GM06990 (cell line): ENCODE results near the gene ARHGAP22.

Experiments
- DNase-seq: peaks from one replicate; pipeline ENCODE4 v3.0.0-alpha.2; 2011; ENCODE audit not compliant: insufficient read length; ENCODE audit errors: extremely low read depth
- H3K27me3 ChIP-seq: replicated peaks from 2 replicates; pipeline ENCODE4 v1.6.0; 2011; ENCODE audit warnings: low read length; ENCODE audit not compliant: control insufficient read depth, insufficient read depth
- H3K36me3 ChIP-seq: 2 replicates; pipeline ENCODE4 v1.5.1; 2011; ENCODE audit warnings: low read length; ENCODE audit not compliant: control insufficient read depth, insufficient read depth
- H3K4me3 ChIP-seq: replicated peaks from 2 replicates; pipeline ENCODE4 v1.5.1; 2011; ENCODE audit warnings: low read depth, mild to moderate bottlenecking, control low read depth, low read length
- TF ChIP-seq, protein P1 (sequence below): IDR thresholded peaks from 2 replicates; pipeline ENCODE4 v1.5.1; 2011; ENCODE audit warnings: low read length, control low read depth, mild to moderate bottlenecking, inconsistent platforms; ENCODE audit not compliant: insufficient read depth, poor library complexity, severe bottlenecking

The ARHGAP22 gene

DNA sequence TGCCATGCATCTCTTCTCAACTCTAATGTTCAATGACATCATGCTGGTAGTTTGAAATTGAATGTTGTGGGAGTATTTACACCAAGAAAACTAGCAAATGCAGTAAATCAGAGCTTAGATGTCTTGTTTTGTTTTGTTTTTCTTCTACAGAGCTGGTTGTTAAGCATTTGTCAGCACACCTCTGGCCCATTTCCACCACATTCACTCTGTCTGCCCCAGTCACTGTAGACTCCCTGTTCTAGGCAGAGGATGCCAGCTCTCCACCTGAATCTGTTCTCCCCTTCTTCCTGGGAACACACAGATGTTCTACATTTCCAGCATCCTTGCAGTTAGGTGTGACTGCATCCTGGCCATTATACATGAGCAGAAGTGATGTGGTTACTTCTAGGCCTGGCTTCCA, 4.1 kb upstream of the ARHGAP22 start:
- DNase-seq: no peak
- H3K27me3 ChIP-seq: 0 out of 2 replicates have a peak, but pooled peaks cover 1% of the 10 kb centered on the region
- H3K4me3 ChIP-seq: no peak overlapping the region
- H3K36me3 ChIP-seq: no peaks in the 10 kb centered on the region
- TF ChIP-seq, protein P1, sequence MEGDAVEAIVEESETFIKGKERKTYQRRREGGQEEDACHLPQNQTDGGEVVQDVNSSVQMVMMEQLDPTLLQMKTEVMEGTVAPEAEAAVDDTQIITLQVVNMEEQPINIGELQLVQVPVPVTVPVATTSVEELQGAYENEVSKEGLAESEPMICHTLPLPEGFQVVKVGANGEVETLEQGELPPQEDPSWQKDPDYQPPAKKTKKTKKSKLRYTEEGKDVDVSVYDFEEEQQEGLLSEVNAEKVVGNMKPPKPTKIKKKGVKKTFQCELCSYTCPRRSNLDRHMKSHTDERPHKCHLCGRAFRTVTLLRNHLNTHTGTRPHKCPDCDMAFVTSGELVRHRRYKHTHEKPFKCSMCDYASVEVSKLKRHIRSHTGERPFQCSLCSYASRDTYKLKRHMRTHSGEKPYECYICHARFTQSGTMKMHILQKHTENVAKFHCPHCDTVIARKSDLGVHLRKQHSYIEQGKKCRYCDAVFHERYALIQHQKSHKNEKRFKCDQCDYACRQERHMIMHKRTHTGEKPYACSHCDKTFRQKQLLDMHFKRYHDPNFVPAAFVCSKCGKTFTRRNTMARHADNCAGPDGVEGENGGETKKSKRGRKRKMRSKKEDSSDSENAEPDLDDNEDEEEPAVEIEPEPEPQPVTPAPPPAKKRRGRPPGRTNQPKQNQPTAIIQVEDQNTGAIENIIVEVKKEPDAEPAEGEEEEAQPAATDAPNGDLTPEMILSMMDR: no peak

DNA sequence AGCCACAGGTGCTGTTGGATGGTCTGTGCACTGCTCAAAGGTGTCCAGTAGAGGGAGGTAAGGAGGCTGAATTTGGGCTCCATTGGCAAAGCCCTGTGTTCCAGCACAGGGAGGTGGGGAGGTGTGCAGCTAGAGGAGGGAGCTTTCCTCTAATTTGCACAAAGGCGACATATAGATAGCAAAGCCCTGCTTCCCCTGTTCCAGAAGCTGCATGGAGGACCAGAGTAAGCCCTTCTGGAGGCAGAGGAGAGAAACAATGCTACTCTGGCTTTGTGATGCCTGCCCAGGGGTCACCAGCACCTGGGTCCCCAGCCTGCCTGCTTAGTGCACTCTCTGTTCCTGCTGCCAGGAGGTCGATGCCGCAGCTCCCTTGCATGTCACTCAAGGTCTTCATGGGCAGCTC, 3.4 kb upstream of the ARHGAP22 start:
- H3K36me3 ChIP-seq: no peaks in the 10 kb centered on the region
- no peak for DNase-seq
- TF ChIP-seq, protein P1: peak; percentile 91

DNA sequence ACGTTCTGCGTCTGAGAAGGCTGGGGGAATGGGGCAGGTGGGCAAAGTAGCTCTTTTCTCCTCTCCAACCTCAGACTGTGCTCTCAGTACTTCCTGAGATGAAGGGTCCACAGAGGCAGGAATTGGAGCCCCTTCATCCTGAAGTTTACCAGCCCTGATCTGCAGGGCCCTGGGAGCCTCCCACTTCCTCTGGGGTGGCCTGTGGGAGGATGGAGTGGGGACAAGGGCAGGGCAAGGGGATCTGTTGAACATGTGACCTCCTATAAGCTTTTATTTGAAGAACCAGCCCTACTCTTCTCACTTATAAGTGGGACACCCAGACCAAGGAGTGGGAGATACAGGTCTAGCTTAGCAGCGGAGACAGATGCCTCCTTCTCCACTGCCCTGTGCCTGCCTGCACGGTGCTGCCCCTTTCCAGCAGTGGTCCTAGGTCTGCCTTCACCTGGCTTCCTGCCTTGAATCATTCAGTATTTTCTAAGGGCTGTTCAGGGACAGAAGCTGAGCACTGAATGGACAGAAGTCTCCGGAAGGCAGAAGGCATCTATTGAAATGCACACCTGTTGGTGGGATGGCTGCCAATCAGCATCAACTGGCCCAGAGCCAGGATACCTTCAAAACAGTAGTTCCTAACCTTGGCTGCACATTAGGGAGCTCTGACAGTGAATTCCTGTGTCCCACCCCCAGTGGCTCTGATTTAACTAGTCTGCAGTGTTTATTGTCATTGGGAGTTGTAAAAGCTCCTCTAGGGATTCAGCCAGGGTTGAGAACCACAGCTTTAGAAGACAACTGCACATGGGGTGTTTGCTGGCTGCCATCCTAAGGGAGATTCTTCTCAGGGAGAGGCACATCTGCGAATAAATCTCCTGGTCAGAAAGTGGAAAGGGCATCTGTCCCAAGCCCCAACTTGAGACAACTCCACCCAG, 2.7 kb upstream of the ARHGAP22 start:
- H3K27me3 ChIP-seq: 0 out of 2 replicates have a peak, but pooled peaks cover 1% of the 10 kb centered on the region
- TF ChIP-seq, protein P1: no peak
- no peaks in the 10 kb centered on the region for H3K36me3 ChIP-seq
- no peak overlapping the region for H3K4me3 ChIP-seq
- no peak for DNase-seq

More for the DNA sequence above, 3.4 kb upstream of the ARHGAP22 start:
- H3K4me3 ChIP-seq: no peak overlapping the region
- H3K27me3 ChIP-seq: 0 out of 2 replicates have a peak, but pooled peaks cover 1% of the 10 kb centered on the region

DNA sequence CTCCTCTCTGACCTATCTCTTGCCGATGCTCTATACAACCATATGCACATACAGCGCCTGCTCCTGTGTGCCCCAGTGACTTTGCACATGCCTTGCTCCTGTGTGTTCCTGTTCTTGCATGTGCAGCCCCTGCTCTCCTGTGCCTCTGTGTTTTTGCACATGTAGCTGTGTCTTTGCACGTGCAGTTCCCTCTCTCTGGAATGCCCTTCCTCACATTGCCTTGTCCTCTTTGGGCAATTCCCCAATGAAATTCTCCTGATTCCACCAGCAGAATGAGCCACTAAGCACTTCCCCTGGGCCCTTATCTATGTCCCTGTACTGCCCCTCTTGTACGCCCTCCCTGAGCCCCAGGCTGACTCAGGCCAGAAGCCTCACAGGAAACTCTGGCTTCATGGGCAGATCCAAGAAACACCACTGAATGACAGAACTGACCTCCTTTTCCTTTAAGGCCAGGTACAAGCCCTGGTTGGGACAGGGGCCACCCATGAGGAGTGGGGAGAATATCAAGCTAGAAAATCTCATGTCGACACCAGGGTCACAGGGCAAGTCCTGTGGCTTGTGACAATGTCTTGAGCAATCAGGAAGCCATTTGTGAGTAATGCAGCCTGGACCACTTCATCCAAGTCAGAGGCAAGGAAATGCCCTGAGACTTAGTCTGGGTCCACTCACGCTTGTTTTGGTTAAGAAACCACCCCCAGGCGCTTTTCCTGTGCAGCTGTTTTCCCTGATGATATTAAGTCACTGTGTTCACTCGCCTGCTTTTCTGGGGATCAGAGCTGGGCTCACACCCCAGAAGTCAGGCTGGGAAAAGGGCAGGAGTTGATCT, 1.9 kb upstream of the ARHGAP22 start:
- TF ChIP-seq, protein P1: no peak
- H3K4me3 ChIP-seq: no peak overlapping the region
- DNase-seq: no peak

DNA sequence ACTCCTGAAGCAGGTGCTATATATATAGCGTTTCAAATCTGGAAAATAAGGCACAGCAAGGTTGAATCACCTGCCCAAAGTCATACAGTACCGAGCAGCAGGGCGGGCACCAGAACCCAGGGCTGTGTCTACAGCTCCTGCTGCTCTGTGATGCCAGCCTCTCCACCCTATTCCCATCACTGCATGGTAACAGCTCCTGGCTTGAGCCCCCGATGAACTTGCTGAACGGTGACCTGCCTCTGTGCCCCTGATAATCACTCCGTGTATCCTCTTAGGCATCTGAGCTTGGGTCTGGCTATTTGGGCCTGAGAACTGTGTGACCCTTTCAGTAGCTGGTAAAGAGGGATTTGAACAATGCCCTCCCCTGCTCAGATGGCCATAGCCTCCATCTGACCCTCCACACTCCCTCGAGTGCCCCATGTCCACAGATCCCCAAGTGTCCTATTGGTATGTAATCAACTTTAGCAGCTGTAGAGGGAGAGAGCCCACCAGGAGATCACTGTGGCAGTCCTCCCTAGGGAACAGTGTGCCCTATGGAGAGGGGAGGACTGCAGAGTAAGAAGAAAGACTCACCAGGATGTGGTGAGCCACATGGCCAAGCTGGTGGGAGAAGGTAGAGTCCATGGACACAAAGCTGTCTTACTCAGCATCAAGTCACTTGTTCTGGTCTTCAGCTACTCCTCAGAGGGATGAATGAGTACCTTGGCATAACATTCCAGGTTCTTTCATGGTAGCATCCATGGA, 1.1 kb upstream of the ARHGAP22 start:
- TF ChIP-seq, protein P1: no peak
- no peak for DNase-seq
- Histone ChIP-seq H3K27me3 (0 out of 2 replicates have a peak, but pooled peaks cover 1% of the 10 kb centered on the region), H3K4me3 (no peak overlapping the region), H3K36me3 (no peaks in the 10 kb centered on the region)

More for the DNA sequence above, 1.9 kb upstream of the ARHGAP22 start:
- H3K27me3 ChIP-seq: 0 out of 2 replicates have a peak, but pooled peaks cover 1% of the 10 kb centered on the region
- H3K36me3 ChIP-seq: no peaks in the 10 kb centered on the region
